T follicular helper cell (primary cell): ENCODE results near the gene CNGA3.

ENCODE experiments used
- DNase-seq: peaks from one replicate; pipeline ENCODE4 v3.0.0-alpha.2; 2020; ENCODE audit warnings: low read depth

CNGA3 gene

GRCh38 chr2:98327776-98328175 lies 18.5 kb upstream of the CNGA3 start:
- DNase-seq, result no peak

DNA sequence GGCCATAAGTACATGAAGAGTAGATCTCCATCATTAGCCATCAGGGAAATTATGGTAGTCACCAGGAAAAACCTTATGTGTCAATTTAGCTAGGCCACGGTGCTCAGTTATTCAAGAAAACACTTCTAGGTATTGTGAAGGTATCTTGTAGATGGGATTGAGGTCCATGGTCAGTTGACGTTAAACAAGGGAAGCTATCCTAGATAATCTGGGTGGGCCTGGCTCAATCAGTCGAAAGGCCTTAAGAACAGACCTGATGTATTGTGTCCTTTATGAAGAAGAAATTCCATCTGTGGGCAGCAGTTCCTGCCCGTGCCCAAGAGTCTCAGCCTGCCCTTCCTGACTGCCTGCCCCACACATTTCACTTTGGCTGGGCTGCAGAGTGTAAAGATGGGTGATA lies 16.7 kb upstream of the CNGA3 start:
- no peak for DNase-seq

- DNase-seq, result no peak
Measured at GRCh38 chr2:98332989-98333388, 13.3 kb upstream of the CNGA3 start.

GRCh38 chr2:98333922-98334321 lies 12.3 kb upstream of the CNGA3 start:
- no peak for DNase-seq

- no peak for DNase-seq
Measured at GRCh38 chr2:98334439-98335078, 11.7 kb upstream of the CNGA3 start.

DNA sequence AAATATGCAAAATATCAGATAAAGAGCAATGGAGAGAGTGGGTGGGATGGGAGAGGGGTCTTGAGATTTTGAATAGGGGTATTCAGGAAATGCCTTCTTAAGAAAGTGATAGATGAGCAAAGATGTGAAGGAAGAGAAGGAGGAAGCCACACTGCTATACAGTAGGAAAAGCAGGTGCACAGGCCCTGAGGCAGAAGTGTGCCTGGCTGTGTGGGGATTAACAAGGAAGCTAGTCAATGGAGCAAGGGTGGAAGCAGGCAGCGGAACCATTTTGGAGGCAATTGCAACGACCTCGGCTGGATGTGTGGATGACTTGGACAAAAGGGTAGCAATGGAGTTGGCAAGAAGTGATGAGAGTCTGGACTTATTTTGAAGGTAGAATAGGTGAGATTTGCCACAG lies 11.0 kb upstream of the CNGA3 start:
- DNase-seq, result no peak

DNA sequence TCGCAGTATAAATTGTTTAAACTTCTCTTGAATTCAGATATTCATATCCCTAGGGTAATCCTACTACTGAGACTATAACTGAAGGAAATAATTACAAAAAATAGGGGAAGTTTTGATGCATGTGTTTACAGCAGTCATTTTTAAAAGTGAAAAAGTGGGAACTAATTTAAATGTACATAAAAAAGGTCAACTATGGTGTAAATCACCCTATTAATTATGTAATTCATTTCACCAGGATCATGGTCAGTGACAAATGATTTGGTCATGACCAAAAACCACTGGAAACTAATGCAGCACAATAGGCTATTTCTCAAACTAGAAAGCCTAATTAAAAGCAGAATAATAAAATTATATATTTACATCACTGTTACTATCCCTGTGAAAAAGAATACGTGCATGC lies 5.0 kb upstream of the CNGA3 start:
- no peak for DNase-seq

GRCh38 chr2:98343285-98343684 lies 3.0 kb upstream of the CNGA3 start:
- DNase-seq, result no peak

GRCh38 chr2:98347298-98348065 lies 1.2 kb downstream of the CNGA3 start:
- no peak for DNase-seq

DNA sequence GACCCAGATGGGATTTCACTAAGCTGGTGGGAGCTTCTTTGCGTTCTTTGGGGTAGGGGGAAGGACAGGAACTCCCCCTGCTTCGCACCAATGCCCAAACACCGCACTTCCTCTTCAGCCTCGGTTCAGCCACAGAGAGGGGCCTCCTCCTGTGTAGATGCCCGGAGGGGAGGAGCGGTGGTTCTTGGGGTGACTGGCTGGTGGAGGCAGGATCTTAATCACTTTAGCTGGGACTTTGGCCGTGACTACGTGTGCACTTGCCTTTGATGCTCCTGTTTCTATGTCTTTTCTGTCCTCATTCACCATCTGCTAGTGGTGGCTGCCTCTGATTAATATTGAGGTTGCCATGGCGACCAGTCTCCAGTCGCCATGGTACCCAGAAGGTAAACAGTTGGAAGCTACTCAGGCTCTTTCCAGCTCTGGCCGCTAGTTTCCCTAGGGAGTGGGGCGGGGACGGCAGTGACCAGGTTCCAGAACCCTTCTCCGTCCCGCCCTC lies 1.9 kb downstream of the CNGA3 start:
- DNase-seq, result no peak

GRCh38 chr2:98350411-98350810 lies 4.2 kb downstream of the CNGA3 start:
- DNase-seq, result no peak

DNA sequence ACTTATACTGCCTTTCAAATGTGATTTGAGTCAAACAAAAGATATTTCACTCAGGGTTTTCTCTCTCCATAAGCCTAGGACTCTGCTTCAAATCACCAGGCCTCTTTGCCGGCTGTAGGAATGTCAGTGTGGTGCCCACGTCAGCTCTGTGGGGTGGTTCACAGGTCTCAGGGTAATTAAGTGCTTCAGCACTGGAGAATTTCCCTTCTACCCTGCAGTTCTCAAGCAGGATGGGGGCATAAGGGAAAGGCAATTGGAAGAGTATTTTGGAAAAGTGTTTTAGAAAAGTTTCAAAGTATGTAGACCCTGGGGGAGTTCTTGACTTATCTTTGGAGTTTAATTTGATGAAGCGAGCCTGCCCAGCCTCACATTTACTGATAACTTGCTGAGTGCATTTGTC lies 9.6 kb downstream of the CNGA3 start:
- DNase-seq, result no peak

DNA sequence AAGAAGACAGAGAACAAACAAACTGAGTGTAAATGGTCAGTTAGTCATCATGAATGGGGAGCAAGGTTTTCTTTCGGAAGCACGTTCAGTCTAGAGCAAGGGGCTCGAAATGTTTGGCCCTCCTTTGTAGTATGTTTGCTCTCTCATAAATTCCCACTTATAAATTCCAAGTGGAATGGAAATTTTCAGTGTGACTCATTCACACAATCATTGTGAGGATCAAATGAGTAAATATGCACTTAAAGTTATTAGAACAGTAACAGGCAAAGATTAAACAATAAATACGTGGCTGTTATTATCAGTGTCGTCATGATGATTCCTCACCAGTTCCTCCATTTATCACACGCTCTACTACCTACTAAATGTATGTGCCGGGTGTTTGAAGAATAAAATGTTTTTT lies 10.5 kb downstream of the CNGA3 start:
- no peak for DNase-seq

- no peak for DNase-seq
Measured at GRCh38 chr2:98357849-98358248, 11.6 kb downstream of the CNGA3 start.

GRCh38 chr2:98359986-98360385 lies 13.7 kb downstream of the CNGA3 start:
- DNase-seq, result no peak

DNA sequence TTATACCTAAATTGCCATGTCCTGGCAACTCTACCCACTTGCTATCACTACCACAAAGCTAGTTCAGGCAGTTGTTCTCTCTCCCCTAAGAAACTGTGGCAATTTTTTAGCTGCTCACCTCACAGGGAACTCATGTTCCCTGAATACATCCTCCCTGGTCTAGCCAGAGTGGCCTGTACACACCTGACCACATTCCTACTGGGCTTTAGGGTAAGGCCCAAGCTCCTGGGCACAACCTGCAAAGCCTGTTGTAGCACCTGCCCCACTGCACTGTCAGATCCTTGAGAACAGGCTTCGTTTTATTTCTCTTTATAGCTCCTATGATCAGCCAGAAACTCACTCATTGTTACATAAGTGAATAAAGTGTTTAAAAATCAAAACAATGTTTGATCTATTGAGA lies 21.5 kb downstream of the CNGA3 start:
- DNase-seq, result no peak

DNA sequence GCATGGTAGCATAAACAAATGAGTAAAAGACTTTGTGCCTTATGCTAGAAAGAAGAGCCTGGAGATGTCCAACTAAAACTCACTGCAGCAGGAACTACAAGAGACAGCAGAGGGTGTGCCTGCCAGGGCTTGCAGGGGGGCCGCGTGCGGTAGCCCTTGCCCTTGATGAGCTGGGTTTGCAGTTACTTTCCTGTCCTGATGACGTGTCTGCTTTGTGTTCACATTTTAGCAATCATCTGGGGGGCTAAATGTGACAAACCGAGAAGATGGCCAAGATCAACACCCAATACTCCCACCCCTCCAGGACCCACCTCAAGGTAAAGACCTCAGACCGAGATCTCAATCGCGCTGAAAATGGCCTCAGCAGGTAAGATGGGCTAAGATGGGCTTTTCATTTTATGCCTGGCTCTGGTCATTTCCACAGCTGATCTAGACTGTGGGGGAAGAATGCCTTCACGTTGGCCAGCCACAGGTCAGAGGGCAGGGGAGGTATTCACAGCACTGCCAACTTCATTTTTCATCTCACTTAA lies 23.5 kb downstream of the CNGA3 start:
- no peak for DNase-seq

DNA sequence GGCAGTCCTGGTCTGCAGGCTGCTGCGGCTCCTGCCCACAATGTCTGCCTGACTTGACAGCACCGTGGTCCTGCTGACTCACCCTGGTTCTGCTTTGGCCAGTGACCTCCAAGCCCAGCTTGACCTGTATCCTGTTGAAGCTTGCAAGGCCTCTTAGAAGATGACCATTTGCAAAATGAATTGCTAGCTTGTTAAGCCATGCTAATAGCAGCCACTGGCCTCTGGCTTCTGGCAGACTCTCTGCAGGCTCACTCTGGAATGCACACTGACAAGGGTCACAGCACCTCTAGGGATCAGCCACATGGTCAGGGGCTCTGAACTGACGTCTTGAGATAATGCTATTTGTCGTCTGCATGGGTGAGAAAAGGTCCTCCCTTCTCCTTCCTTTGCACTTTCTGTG lies 25.9 kb downstream of the CNGA3 start:
- DNase-seq, result no peak

DNA sequence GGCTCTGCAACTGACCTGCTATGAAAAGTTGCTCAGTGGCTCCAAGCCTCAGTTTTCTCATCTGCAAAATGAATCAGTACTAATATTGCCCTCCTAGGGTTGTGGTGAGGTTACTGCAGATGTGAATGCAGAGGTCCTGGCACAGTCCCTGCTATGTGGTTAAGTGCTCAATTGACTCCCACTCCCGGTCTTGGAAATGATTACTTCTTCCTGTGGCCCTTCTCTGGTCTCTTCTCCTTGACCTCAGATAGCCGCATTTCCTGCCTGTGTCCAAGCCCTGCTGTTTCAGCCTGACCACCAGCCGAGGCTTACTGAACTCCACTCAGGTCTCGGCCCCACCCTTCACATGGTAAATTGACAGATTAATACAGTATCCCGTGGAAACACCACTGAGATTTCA lies 26.3 kb downstream of the CNGA3 start:
- no peak for DNase-seq

- DNase-seq, result no peak
Measured at GRCh38 chr2:98374286-98374685, 28.0 kb downstream of the CNGA3 start.

GRCh38 chr2:98374958-98375570 lies 28.8 kb downstream of the CNGA3 start:
- DNase-seq, result no peak

- DNase-seq, result no peak
Measured at GRCh38 chr2:98376301-98376910, 30.1 kb downstream of the CNGA3 start.

DNA sequence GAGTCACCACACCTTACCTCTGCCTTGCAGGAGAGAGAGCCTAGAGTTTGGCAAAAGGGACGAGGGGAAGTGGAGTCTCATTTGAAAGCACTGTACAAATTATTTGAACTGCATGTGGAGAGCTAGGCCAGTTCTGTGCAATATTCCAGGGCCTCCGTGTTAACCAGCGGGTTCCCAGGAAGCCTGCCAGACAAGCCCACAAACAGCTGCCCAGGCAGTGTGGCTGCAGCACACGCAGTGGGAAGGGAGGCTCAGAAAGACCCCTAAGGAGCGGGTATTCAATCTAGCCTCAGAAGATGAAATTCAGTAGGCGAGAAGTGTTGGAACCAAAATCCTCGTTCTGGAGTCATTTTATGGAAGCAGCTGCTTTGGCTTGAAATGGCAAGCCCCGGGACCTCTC lies 30.7 kb downstream of the CNGA3 start:
- no peak for DNase-seq
